ENCODE results near the gene NOTUM.

The NOTUM gene

DNA sequence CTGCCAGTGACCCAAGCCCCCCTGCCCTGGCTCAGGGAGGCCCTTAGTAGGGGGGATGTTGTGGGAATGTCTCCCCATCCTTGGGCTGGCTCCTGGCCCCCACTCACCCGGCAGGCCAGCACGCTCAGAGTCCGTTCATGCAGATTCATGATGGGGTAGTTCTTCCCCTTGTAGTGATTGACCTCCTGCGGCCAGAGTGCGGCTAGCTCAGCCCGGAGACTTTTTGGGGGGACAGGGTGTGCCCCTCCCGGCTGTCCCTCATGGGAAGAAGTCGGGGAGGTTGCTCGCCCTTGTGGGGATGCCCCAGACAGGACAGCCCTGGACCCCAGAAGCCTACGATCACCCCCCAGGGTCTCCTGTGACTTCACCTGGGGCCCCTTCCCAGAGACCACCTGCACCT, 55.0 kb downstream of the NOTUM start:
- no peak for TF ChIP-seq CTCF (IDR thresholded peaks at IDR 0.05; ENCODE audit: extremely low read depth, insufficient read depth, missing control alignments)
- in situ Hi-C loops (cut with MboI; ENCODE audit: low pct_unique_long_range_greater_than_20kb, low sequenced_read_pairs, unreplicated experiment), result no loop called here
- no peak for DNase-seq (ENCODE audit: low spot score)

DNA sequence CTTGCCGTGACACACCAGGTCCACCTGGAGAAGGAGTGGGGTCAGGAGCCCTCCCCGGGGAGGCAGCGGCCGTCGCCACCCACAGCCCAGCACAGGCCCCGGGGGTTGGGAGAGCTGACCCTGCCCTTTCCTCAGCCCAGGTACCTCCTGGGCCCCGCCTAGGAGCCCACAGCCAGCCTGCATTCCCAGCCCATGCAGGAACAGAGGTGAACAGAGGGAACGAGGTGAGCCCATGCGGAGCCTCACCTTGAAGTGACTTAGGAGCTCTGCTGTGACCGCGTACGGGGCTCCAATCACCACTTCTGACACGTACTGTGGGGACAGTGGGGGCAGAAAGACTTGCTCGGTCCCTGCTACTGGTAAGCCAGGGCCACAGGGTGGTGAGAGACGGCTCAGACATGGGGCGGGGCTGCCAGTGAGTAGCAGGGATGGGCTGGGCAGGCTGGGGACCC, 55.5 kb downstream of the NOTUM start:
- no peak for TF ChIP-seq CTCF (IDR thresholded peaks at IDR 0.05; ENCODE audit: extremely low read depth, insufficient read depth, missing control alignments)
- no peak for DNase-seq (ENCODE audit: low spot score)
- in situ Hi-C loops (cut with MboI; ENCODE audit: low pct_unique_long_range_greater_than_20kb, low sequenced_read_pairs, unreplicated experiment), result no loop called here

DNA sequence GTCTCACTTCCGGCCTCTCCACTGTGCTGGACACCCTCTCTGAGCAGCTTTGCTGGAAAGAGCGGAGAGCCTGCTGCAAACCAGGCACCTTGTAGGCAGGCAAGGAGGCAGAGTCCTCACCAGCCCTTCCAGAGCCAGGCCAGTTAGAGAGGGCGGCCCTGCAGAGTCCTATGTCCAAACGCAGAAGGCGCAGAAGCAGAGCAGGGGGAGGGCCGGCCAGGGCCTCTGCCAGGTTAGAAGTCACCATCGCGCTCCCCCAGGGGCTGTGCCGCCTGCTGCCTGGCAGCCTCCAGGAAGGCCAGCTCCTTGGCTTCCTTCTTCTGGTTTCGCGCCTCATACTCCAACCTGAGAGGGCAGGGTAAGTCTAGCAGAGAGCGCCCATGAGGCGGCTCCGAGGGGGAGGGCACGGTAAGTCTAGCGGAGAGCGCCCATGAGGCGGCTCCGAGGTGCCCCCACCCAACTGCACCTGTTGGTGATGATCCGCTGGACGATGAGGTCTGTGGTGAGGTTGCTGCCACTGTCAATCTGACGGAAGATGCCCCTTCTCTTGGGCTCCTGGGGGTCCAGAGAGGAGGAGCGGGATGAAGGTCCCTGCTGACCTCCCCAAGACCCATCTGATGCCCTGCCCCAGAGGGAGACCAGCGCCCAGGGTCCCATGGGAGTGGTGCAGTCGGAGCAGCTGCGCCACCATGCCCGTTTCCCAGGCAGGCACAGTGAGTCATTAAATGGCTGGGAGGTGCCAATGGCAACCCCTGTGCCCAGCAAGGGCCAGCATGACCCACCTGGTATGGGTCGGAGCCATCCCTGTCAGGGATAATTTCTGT, 56.2 kb downstream of the NOTUM start:
- no peak for DNase-seq (ENCODE audit: low spot score)
- TF ChIP-seq CTCF (IDR thresholded peaks at IDR 0.05; ENCODE audit: extremely low read depth, insufficient read depth, missing control alignments), result no peak
- in situ Hi-C loops (cut with MboI; ENCODE audit: low pct_unique_long_range_greater_than_20kb, low sequenced_read_pairs, unreplicated experiment), result no loop called here

DNA sequence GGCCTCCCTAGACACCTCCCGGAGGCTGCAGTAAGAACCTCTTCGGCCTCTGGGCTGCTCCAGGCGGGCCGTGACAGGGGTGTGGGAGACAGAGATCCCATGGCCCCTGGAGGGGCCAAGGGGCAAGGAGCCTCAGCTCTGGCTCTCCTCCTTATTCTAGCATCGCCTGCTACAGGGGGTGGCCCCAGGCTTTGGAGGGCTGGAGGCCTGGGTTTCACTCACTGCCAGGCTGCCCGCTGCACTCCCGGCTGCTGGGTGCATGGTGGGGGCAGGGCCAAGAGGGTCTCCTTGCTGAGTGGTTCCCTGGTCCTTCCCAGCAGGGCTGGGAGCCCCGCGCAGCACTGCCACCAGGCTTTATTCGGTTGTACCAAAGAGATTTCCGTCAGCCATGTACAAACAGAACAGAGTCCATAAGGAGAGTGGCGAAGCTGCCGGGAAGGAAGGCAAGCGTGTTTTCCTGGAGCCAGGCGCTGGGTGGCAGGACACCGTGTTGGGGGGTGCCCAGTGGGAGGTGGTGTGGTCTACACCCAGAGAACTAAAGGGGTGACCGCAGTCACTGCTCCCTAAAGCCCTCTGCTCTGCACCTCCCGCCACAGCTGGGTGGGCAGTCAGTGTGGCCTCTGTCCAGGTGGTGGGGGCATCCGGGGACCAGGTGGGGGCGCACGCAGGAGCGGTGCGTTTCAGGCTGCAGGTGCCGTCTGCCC, 56.9 kb downstream of the NOTUM start:
- in situ Hi-C loops (cut with MboI; ENCODE audit: low pct_unique_long_range_greater_than_20kb, low sequenced_read_pairs, unreplicated experiment), result no loop called here
- no peak for DNase-seq (ENCODE audit: low spot score)
- no peak for TF ChIP-seq CTCF (IDR thresholded peaks at IDR 0.05; ENCODE audit: extremely low read depth, insufficient read depth, missing control alignments)

- DNase-seq (ENCODE audit: low spot score), result no peak
- in situ Hi-C loops (cut with MboI; ENCODE audit: low pct_unique_long_range_greater_than_20kb, low sequenced_read_pairs, unreplicated experiment), result no loop called here
- TF ChIP-seq CTCF (IDR thresholded peaks at IDR 0.05; ENCODE audit: extremely low read depth, insufficient read depth, missing control alignments), result no peak
Measured at GRCh38 chr17:81903415-81903831, 57.6 kb downstream of the NOTUM start.

DNA sequence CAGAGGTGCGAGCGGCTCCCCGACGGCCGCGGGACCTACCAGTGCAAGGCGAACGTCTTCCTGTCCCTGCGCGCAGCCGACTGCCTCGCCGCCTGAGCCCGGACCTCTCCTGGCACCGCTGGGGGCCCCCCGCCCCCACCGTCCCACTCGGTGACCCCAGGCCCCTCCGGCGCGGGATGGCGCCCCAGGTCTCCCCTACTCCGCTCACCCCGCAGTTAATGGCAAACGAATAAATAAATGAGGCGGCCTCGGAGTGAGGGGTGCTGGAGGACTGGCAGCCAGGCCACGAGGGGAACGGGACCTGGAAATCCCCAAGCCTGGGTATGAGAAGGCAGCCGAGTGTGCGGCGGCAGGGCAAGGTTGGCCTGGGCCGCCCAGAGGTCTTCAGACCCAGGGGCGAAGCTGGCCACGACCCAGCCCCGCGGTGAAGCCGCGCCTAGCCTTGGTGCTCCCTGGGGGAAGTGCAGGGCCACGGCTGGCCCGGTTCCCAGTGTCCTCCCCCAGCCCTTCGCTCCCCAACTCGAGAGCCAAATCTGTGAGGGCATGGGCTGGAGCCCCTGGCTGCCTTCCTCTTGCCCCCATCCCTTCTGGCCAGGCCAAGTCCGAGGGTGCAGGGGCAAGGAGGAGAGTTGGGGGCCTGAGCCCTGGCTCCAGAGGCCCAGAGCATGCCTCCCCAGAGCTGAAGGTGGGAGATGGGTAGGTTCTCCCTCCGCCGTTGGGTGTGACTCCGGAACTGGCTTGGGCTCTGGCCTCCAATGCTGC, 58.2 kb downstream of the NOTUM start:
- DNase-seq (ENCODE audit: low spot score), result no peak
- no peak for TF ChIP-seq CTCF (IDR thresholded peaks at IDR 0.05; ENCODE audit: extremely low read depth, insufficient read depth, missing control alignments)
- in situ Hi-C loops (cut with MboI; ENCODE audit: low pct_unique_long_range_greater_than_20kb, low sequenced_read_pairs, unreplicated experiment), result no loop called here
